HCT116 (cell line): ENCODE measurements around the gene AADAC. TPM values are rescaled to one million over a fixed set of nuclear protein-coding genes. Genes with fewer than 3 reads are reported as not detected.

Experiments
- ATAC-seq: fragments of 200-7000 bp; cut with Tn5 transposase; 2 replicates; pipeline ENCODE4 v1.9.1; 2020; ENCODE audit warnings: mild to moderate bottlenecking, moderate library complexity
- BruUV-seq: library from RNA; stranded (reverse); fragments of 400-500 nt; replicated peaks from 2 replicates; lab custom pipeline; 2021; lab: Mats Ljungman, UMichigan
- CTCF ChIA-PET: fragments of 300-600 bp; sonication (Branson Sonifier 250); formaldehyde crosslinking; loops from one replicate; lab custom pipeline; 2021; ENCODE audit warnings: antibody characterized with exemption; lab: Charles Lee
- POLR2A ChIA-PET: fragments of 300-600, 350-600 bp; sonication (Branson Sonifier 250); formaldehyde crosslinking; loops from one replicate; lab custom pipeline; 2021; ENCODE audit warnings: antibody characterized with exemption; lab: Charles Lee
- RAD21 ChIA-PET, 2 experiments: fragments of 300-600 bp; sonication (Branson Sonifier 250); formaldehyde crosslinking; loops; one replicate each; lab custom pipeline; 2023; ENCODE audit warnings: low total read pairs in 2 of 2; ENCODE audit not compliant: uncharacterized antibody in 2 of 2, unreplicated experiment in 2 of 2, low non-redundant PET in 1 of 2; lab: Charles Lee
- DNase-seq: peaks from one replicate; pipeline ENCODE4 v3.0.0-alpha.2; 2010; ENCODE audit warnings: low read depth, low spot score
- H2AFZ ChIP-seq: fragments of 200-600 bp; shearing (Covaris generic), sonication (generic); 2 replicates; pipeline ENCODE4 v1.6.1; 2017; ENCODE audit warnings: low read depth, mixed run types, mixed read lengths, antibody characterized with exemption, low read length; ENCODE audit not compliant: poor library complexity, severe bottlenecking
- H3K27ac ChIP-seq: 2 replicates; pipeline ENCODE4 v1.5.1; 2012; ENCODE audit warnings: low read depth, low read length
- H3K27me3 ChIP-seq: fragments of 200-600 bp; sonication (generic); 2 replicates; pipeline ENCODE4 v1.6.1; 2016; ENCODE audit warnings: mixed run types, low read length, mixed read lengths; ENCODE audit not compliant: insufficient read depth
- H3K36me3 ChIP-seq, 2 experiments: fragments of 200-500 bp in 1 of 2; fragments of 200-600 bp in 1 of 2; sonication (Bioruptor generic) in 1 of 2; sonication (generic) in 1 of 2; 2 replicates each; pipeline versions ENCODE4 v1.5.1 to v1.6.1; 2014 to 2016; ENCODE audit warnings: low read length in 2 of 2, inconsistent platforms in 1 of 2, mixed read lengths in 1 of 2, mixed run types in 1 of 2; ENCODE audit not compliant: insufficient read depth in 2 of 2, control insufficient read depth in 1 of 2
- H3K4me1 ChIP-seq, 2 experiments: fragments of 200-600 bp in 1 of 2; sonication (generic) in 1 of 2; 2 replicates each; pipeline versions ENCODE4 v1.5.1 to v1.6.1; 2012 to 2017; ENCODE audit warnings: low read length in 2 of 2, inconsistent platforms in 1 of 2, mild to moderate bottlenecking in 1 of 2, mixed read lengths in 1 of 2, mixed run types in 1 of 2, moderate library complexity in 1 of 2; ENCODE audit not compliant: insufficient read depth in 2 of 2, control insufficient read depth in 1 of 2
- H3K4me2 ChIP-seq: fragments of 200-600 bp; sonication (generic); 2 replicates; pipeline ENCODE4 v1.6.1; 2017; ENCODE audit warnings: mixed run types, low read length, mixed read lengths
- H3K4me3 ChIP-seq, 2 experiments: fragments of 200-600 bp in 1 of 2; sonication (generic) in 1 of 2; replicated peaks in 1 of 2; 2 replicates each; pipeline ENCODE4 v1.5.1; 2011 to 2016; ENCODE audit warnings: low read length in 2 of 2, control low read depth in 1 of 2, low read depth in 1 of 2, mild to moderate bottlenecking in 1 of 2, mixed read lengths in 1 of 2, mixed run types in 1 of 2
- H3K79me2 ChIP-seq: fragments of 200-600 bp; sonication (generic); 2 replicates; pipeline ENCODE4 v1.6.1; 2017; ENCODE audit warnings: mild to moderate bottlenecking, mixed run types, low read length, moderate library complexity, mixed read lengths; ENCODE audit not compliant: insufficient read depth
- H3K9ac ChIP-seq: fragments of 200-600 bp; sonication (generic); 2 replicates; pipeline ENCODE4 v1.6.1; 2016; ENCODE audit warnings: low read length, mixed read lengths
- H3K9me2 ChIP-seq: fragments of 200-600 bp; sonication (generic), shearing (Covaris generic); 2 replicates; pipeline ENCODE4 v1.6.1; 2017; ENCODE audit warnings: mixed run types, mild to moderate bottlenecking, moderate library complexity; ENCODE audit not compliant: insufficient read depth
- H3K9me3 ChIP-seq, 2 experiments: fragments of 200-500 bp in 1 of 2; fragments of 200-600 bp in 1 of 2; sonication (Bioruptor generic) in 1 of 2; sonication (generic) in 1 of 2; 2 replicates each; pipeline ENCODE4 v1.6.1; 2014 to 2017; ENCODE audit warnings: low read length in 2 of 2, mixed read lengths in 2 of 2, inconsistent platforms in 1 of 2, low read depth in 1 of 2, mild to moderate bottlenecking in 1 of 2, mixed run types in 1 of 2, moderate library complexity in 1 of 2; ENCODE audit not compliant: control insufficient read depth in 1 of 2, insufficient read depth in 1 of 2
- H4K20me1 ChIP-seq: fragments of 200-600 bp; sonication (generic), shearing (Covaris generic); 2 replicates; pipeline ENCODE4 v1.6.1; 2017; ENCODE audit warnings: mixed run types, mild to moderate bottlenecking, moderate library complexity; ENCODE audit not compliant: insufficient read depth
- ATF3 ChIP-seq: IDR thresholded peaks from 2 replicates; pipeline ENCODE4 v1.6.1; 2012
- CBX3 ChIP-seq: IDR thresholded peaks from 2 replicates; pipeline ENCODE4 v1.6.1; 2012; ENCODE audit warnings: low read depth
- CEBPB ChIP-seq: IDR thresholded peaks from 2 replicates; pipeline ENCODE4 v1.6.1; 2012; ENCODE audit warnings: low read depth
- ELF1 ChIP-seq: IDR thresholded peaks from 2 replicates; pipeline ENCODE4 v1.6.1; 2012; ENCODE audit warnings: low read depth, borderline replicate concordance
- EZH2 ChIP-seq: fragments of 200-600 bp; sonication (generic); IDR thresholded peaks from 2 replicates; pipeline ENCODE4 v1.6.1; 2017; ENCODE audit warnings: antibody characterized with exemption, mixed run types
- EZH2phosphoT487 ChIP-seq: fragments of 200-600 bp; IDR thresholded peaks from 2 replicates; pipeline ENCODE4 v1.6.1; 2018; ENCODE audit warnings: antibody characterized with exemption, borderline replicate concordance
- FOSL1 ChIP-seq: IDR thresholded peaks from 2 replicates; pipeline ENCODE4 v1.6.1; 2012; ENCODE audit warnings: low read depth
- JUND ChIP-seq: IDR thresholded peaks from 2 replicates; pipeline ENCODE4 v1.6.1; 2012
- POLR2A ChIP-seq: IDR thresholded peaks from 2 replicates; pipeline ENCODE4 v1.7.0; 2011; ENCODE audit warnings: borderline replicate concordance; ENCODE audit not compliant: insufficient read depth, insufficient read length; ENCODE audit errors: extremely low read depth
- POLR2AphosphoS5 ChIP-seq: IDR thresholded peaks from 2 replicates; pipeline ENCODE4 v1.6.1; 2011; ENCODE audit warnings: mild to moderate bottlenecking, low read depth, low read length, moderate library complexity
- RAD21 ChIP-seq: IDR thresholded peaks from 2 replicates; pipeline ENCODE4 v1.6.1; 2012; ENCODE audit warnings: low read depth, mild to moderate bottlenecking
- SP1 ChIP-seq: IDR thresholded peaks from 2 replicates; pipeline ENCODE4 v1.6.1; 2012; ENCODE audit warnings: low read depth
- SRF ChIP-seq: IDR thresholded peaks from 2 replicates; pipeline ENCODE4 v1.6.1; 2012; ENCODE audit warnings: low read depth
- TCF7L2 ChIP-seq: IDR thresholded peaks from 2 replicates; pipeline ENCODE4 v1.7.0; 2011; ENCODE audit warnings: borderline replicate concordance, inconsistent platforms; ENCODE audit not compliant: insufficient read depth, insufficient read length; ENCODE audit errors: extremely low read depth
- YY1 ChIP-seq: IDR thresholded peaks from 2 replicates; pipeline ENCODE4 v1.6.1; 2011; ENCODE audit warnings: low read length, low read depth, moderate library complexity, mild to moderate bottlenecking; ENCODE audit not compliant: insufficient replicate concordance; ENCODE audit errors: extremely low read depth
- ZFX ChIP-seq: fragments of 450-650 bp; IDR thresholded peaks from 2 replicates; pipeline ENCODE4 v1.6.1; 2017
- ZNF274 ChIP-seq: fragments of 200-500 bp; sonication (Bioruptor generic); IDR thresholded peaks from 2 replicates; pipeline ENCODE4 v1.6.1; 2014; ENCODE audit warnings: mild to moderate bottlenecking, low read depth, low read length, inconsistent platforms
- intact Hi-C: fragments of 100-400 bp; cut with micrococcal nuclease; formaldehyde crosslinking; loops from 2 replicates; pipeline ENCODE4 v1.10.0; 2022
- total RNA-seq: library from RNA; stranded (reverse); gene quantifications from one replicate; pipeline ENCODE4 v1.2.1, GENCODE V29; 2021; ENCODE audit not compliant: unreplicated experiment
- TF ChIP-seq, protein P1 (sequence below): IDR thresholded peaks from 2 replicates; pipeline ENCODE4 v1.6.1; 2012
- TF ChIP-seq, protein P2 (sequence below), 3 experiments: fragments of 200-600 bp in 1 of 3; sonication (generic) in 1 of 3; IDR thresholded peaks in 2 of 3; conservative IDR thresholded peaks in 1 of 3; 2 replicates each; pipeline ENCODE4 v1.5.1; 2012 to 2017; ENCODE audit warnings: low read depth in 2 of 3, low read length in 2 of 3, antibody characterized with exemption in 1 of 3, borderline replicate concordance in 1 of 3, control low read depth in 1 of 3, mild to moderate bottlenecking in 1 of 3, mixed read lengths in 1 of 3, mixed run types in 1 of 3, moderate library complexity in 1 of 3; ENCODE audit not compliant: insufficient read depth in 1 of 3

Gene AADAC
- total RNA-seq, 1 experiment from 2014 or later: 3.8 TPM

GRCh38 chr3:151804267-151804666 is 9.6 kb upstream of the AADAC start:
- no peaks in the 10 kb centered on the region for H3K9me2 ChIP-seq
- RAD21 ChIA-PET: no interaction called here
- H4K20me1 ChIP-seq: no peaks in the 10 kb centered on the region
- DNase-seq: no peak
- H2AFZ ChIP-seq: no peak overlapping the region
- no peaks in the 10 kb centered on the region for H3K79me2 ChIP-seq
- H3K36me3 ChIP-seq: 0 out of 4 replicates have a peak, but pooled peaks cover 0 to 3% of the 10 kb centered on the region in 2 experiments
- TF ChIP-seq SRF: no peak
- TF ChIP-seq ATF3: no peak
- TF ChIP-seq JUND: no peak
- TF ChIP-seq ELF1: no peak
- no peak for TF ChIP-seq EZH2
- TF ChIP-seq ZFX: no peak
- no peak for TF ChIP-seq ZNF274
- TF ChIP-seq CEBPB: no peak
- no peak for TF ChIP-seq POLR2AphosphoS5
- no peak for TF ChIP-seq CBX3
- H3K27ac ChIP-seq: no peak overlapping the region
- H3K9ac ChIP-seq: no peak overlapping the region
- no peaks in the 10 kb centered on the region; a peak in 1 of 4 replicates for H3K4me1 ChIP-seq
- H3K27me3 ChIP-seq: no peaks in the 10 kb centered on the region
- intact Hi-C loops: no loop called here
- no TSS peak for BruUV-seq
- CTCF ChIA-PET: no interaction called here
- POLR2A ChIA-PET: no interaction called here
- no peak overlapping the region for H3K4me2 ChIP-seq
- no peak for ATAC-seq
- H3K9me3 ChIP-seq: no peaks in the 10 kb centered on the region; a peak in 1 of 4 replicates
- no peak overlapping the region for H3K4me3 ChIP-seq

DNA sequence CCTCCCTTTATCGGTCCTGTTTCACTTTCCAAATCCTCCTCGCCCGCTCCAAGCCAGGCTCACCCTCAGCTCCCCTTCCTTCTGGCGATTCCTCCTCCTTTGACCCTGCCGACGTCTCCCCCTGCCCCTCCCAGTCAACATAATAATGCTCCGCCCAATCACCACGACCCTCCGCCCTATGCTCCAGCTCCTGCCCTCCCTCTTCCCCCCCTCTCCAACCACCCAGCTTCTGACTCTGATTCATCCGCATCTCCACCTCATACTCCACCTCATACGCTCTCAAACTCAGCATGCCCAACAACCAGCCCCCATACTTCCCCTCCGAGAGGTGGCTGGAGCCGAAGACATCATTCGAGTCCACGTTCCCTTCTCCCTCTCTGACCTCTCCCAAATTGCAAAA is 7.1 kb upstream of the AADAC start:
- no peaks in the 10 kb centered on the region for H3K4me1 ChIP-seq
- RAD21 ChIA-PET: no interaction called here
- H4K20me1 ChIP-seq: no peaks in the 10 kb centered on the region
- no peak overlapping the region for H3K27ac ChIP-seq
- H3K36me3 ChIP-seq: 0 out of 4 replicates have a peak, but pooled peaks cover 0 to 3% of the 10 kb centered on the region in 2 experiments
- no peak overlapping the region for H3K9ac ChIP-seq
- intact Hi-C loops: no loop called here
- BruUV-seq: no TSS peak
- ATAC-seq (no peak), DNase-seq (no peak)
- no peak overlapping the region for H2AFZ ChIP-seq
- POLR2A ChIA-PET: no interaction called here
- CTCF ChIA-PET: no interaction called here
- no peak overlapping the region for H3K4me3 ChIP-seq
- H3K9me2 ChIP-seq: no peaks in the 10 kb centered on the region
- no peaks in the 10 kb centered on the region for H3K27me3 ChIP-seq
- no peaks in the 10 kb centered on the region; a peak in 1 of 4 replicates for H3K9me3 ChIP-seq
- H3K4me2 ChIP-seq: no peak overlapping the region
- no peaks in the 10 kb centered on the region for H3K79me2 ChIP-seq
- TF ChIP-seq ZNF274: no peak
- TF ChIP-seq, protein P1, sequence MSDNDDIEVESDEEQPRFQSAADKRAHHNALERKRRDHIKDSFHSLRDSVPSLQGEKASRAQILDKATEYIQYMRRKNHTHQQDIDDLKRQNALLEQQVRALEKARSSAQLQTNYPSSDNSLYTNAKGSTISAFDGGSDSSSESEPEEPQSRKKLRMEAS: no peak
- TF ChIP-seq, protein P2, sequence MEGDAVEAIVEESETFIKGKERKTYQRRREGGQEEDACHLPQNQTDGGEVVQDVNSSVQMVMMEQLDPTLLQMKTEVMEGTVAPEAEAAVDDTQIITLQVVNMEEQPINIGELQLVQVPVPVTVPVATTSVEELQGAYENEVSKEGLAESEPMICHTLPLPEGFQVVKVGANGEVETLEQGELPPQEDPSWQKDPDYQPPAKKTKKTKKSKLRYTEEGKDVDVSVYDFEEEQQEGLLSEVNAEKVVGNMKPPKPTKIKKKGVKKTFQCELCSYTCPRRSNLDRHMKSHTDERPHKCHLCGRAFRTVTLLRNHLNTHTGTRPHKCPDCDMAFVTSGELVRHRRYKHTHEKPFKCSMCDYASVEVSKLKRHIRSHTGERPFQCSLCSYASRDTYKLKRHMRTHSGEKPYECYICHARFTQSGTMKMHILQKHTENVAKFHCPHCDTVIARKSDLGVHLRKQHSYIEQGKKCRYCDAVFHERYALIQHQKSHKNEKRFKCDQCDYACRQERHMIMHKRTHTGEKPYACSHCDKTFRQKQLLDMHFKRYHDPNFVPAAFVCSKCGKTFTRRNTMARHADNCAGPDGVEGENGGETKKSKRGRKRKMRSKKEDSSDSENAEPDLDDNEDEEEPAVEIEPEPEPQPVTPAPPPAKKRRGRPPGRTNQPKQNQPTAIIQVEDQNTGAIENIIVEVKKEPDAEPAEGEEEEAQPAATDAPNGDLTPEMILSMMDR (IDR thresholded peaks at IDR 0.05 in 2 of 3, conservative IDR thresholded peaks at IDR 0.05 in 1 of 3; ENCODE audit: borderline replicate concordance in 1 of 3, insufficient read depth in 1 of 3, low read depth in 2 of 3, low read length in 2 of 3): no peak
- no peak for TF ChIP-seq CEBPB
- TF ChIP-seq RAD21: no peak
- TF ChIP-seq JUND: no peak
- TF ChIP-seq YY1: no peak
- TF ChIP-seq POLR2A: no peak
- no peak for TF ChIP-seq SRF
- no peak for TF ChIP-seq CBX3
- no peak for TF ChIP-seq EZH2phosphoT487
- TF ChIP-seq TCF7L2: no peak
- no peak for TF ChIP-seq SP1
- TF ChIP-seq FOSL1: no peak
